Activated CD8-positive, alpha-beta memory T cell treated with anti-CD3 and anti-CD28 coated beads for 1 hour (primary cell): ENCODE results near the gene NUP188.
"Not testable (repeated sequence)": the region's sequence is repeated elsewhere in the genome, so short reads cannot be mapped to it uniquely, and the experiment has no call there.

Source experiments
- DNase-seq, 2 donors: peaks; one replicate each; pipeline ENCODE4 v3.0.0-alpha.2; 2020; ENCODE audit warnings: low read depth in 1 of 2; ENCODE audit errors: extremely low read depth in 1 of 2

The NUP188 gene

DNA sequence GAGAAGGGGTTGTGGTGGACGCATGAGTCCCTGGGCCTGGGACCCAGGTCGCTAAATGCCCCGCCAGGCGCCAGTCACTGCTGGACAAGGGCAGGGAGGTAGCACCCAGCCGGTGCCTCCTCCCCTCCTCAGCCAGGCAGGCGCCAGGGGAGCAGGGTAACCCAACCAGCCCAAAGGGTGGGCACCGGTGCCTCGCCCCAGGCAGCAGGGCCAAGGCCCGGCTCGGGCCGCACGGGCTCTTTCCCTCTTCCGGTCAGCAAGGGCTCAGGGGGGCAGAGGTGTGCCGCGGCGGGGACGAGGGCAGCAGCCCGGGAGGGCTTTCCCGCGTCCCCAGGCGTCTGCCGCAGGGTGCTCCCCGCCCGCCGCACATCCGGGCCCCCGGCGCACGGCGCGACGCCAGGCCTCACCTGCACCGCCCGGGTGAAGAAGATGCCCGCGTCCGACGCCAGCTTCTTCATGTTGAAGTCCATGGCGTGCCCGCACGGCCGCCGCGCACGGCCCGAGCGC lies 80.2 kb downstream of the NUP188 start:
- peak in 1 of 2 donors; percentile 19 for DNase-seq

DNA sequence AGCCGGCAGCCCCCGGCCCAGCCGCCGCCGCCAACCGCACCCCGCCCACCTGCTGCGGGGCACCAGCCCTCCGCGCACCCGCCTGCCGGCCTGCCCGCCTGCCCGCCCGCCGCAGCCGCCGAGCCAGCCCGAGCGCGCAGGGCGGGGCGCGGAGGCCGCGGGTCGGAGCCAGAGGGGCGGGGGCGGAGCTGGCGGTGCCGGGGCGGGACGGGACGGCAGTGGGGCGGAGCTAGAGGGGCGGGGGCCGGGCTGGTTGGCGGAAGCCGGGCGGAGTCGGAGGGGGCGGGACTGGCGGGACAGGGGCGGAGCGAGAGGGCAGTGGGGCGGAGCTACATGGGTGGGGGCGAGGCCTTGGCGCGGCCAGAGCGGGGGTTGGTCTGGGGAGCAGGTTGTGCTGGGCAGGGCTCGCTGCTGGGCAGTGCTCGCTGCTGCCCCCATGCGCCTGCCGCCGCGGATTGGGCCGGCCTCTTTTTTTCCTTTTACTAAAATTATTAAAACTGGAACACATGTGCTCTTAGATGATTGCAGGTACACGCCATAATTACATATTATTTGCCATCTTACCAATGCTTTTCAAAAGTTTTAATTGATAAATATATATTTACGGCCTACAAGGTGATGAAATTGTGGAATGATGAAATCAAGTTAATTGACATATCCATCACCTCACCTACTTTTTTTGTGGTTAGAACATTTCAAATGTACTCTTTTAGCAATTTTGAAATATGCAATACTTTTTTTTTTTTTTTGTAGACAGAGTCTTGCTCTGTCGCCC lies 80.9 kb downstream of the NUP188 start, which contains the start of gene SH3GLB2:
TSS of gene SH3GLB2 (minus strand) at position 140 of the 775 bp plus-strand sequence. CDS start 177 bp downstream, outside the sequence.
- DNase-seq, result peak; percentile 78 to 96

DNA sequence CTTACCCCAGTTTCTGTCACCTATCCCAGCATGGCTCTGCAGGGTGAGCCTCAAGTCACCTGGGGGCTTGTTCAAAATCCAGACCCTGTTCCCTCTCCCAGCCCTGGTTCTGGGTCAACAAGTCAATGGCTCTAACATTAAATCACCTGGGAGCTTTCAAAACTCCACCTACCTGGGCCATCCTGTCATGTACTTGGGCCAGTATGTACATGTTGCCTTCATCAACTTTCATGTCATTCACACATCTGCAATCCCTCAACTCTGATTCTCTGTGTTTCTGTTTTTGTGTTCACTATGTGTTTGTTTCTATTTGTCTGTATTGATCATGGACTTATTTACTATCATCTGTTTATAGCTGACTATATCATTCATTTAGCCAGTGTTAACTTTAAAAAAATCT lies 82.7 kb downstream of the NUP188 start:
- DNase-seq, result no peak

DNA sequence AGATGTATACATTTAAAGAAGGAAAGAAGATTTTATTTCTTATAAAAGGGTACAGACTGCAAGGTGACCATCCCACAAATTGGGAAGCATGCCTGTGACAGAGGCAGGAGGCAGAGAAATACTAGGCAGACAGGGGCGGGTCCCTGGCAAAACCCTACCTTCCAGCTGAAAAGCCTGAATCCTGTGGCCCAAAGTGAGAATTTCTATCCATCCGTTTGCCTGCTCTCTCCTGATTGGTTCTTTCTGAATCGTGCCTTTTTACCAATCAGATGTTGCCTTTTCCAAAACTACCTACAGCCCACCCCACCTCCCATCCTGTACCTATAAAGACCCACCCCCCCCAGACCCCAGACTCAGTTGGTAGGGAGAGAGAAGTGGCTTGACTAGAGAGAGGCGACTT lies 84.0 kb downstream of the NUP188 start:
- DNase-seq, result no peak

DNA sequence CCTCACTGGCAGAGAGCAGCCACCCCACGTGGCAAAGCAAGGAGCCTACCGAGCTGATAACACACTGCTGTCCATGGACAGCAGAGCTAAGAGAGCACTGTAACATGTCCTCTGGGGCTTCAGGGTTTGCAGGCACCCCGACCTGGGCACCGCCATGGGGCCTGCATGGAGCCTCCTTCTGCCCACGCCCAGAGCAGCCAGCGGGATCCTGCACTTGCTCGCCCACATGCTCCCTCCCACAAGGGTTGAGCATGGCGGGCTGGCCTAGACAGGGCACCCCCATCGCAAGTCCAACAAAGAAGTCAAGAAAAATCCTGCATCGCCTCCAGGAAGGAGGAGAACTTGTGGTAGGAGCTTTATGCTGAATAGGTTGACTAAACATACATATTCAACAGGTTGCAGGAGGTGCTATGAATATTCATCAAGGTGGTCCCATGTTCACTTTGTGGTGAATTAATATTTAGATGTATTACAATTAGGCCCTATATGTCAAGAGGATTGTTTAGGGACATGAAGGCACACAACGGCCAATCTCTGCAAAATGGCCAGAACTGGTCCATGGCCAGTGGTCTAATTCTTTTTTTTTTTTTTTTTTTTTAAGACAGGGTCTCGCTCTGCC lies 85.2 kb downstream of the NUP188 start:
- DNase-seq, result no peak

DNA sequence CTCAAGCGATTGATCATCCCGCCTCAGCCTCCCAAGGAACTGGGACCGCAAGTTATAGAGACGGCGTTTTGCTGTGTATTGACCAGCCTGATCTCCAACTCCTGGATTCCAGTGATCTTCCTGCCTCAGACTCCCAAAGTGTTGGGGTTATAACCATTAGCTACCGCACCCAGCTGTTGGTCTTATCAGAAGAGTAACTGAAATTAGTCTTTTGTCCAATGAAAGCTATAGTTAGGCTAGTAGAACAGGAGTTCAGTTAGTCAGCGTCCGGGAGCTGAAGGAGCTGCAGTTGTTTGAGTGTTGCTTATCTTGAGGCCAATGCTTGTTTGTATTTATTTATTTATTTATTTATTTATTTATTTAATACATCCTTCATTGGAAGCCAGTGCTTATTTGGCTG lies 85.7 kb downstream of the NUP188 start:
- no peak for DNase-seq

DNA sequence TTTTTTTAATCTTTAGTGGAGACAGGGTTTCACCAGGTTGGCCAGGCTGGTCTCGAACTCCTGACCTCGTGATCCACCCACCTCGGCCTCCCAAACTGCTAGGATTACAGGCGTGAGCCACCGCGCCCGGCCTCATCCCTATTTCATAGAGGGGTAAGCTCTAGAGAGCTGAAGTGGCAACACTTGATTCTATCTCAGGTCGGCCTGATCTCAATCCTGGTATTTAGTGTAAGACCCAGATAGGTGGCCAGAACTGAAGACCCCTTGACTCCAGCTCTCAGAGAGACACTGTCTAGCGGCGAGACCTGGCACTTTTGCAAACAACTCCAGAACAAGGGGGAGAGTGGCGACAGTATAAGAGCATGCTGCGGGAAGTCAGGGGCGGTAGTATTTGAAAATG lies 88.3 kb downstream of the NUP188 start:
- not testable (repeated sequence) for DNase-seq

DNA sequence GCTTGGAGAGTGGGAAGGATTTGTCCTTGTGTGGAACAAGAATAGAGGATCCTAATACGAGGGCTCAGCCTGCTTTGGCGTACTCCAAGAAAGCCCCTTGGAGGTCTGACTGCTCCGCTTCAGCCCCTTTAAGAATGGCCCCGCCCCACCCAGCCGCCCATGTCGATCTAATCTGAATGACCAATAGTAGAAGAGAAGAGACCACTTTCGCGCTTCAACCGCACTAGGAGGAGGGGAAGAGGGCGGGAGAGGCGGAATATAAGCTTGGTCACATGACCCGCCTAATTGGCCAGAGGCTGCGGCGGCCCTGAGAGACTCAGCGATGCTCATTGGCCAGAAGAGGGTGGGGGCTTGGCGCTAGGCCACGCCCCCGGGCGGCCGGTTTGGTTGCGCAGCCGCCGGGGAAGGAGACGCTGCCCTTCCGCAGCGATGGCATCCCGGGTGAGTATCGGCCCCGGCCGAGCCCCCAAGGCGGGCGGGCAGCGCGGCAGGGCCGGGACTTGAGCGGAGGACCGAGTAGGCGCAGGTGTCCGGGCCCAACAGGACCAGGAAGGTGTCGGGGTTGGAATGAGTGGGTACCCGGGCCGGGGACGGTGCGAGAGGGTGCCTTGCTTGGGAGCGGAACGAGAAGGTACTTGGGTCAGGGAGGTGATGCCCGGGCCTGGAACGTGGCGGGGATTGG lies 88.9 kb downstream of the NUP188 start, which contains the start of gene MIGA2:
TSS of gene MIGA2 (plus strand) at position 386 of the 682 bp plus-strand sequence. CDS start 3,969 bp downstream, outside the sequence.
- DNase-seq, result peak; percentile 83 to 91

DNA sequence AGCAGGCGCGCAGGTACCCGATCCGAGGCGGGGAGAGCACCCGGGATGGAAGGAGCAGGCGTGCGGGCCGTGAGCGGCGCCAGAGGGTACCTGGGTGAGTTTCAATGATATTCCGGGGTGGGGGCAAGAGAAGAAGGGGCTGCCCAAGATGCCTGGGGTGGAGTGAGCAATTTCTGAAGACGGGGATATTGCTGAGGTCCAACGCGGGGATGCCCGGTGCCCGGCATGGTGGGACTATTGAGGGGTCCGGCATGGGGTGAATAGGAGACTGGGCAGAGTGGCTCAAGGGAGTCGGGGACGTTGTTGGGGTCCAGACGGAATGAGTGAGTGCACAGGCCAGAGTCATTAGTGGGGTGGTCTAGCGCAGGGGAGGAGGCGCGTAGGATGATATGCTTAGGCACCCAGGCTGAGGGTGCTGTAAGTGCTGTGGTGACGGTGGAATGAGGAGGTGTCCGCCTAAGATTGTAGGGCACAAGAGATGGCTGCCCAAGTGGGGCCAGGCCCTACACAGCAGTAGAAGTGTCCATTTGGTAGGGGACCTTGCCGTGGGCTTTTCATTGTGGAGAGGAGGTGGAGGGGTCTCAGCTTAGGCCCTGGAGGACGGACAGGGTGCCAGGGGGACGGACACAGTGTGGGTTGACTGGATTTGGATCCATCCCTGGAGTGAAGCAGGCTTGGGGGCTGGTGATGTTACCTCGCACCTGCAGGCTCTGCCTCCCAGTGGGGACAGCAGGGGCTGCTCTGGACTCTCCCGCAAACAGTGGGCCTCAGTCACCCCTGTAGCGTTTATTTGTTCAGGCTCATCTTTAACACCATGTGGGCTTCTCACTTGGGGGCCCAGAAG lies 89.6 kb downstream of the NUP188 start:
- DNase-seq, result no peak

DNA sequence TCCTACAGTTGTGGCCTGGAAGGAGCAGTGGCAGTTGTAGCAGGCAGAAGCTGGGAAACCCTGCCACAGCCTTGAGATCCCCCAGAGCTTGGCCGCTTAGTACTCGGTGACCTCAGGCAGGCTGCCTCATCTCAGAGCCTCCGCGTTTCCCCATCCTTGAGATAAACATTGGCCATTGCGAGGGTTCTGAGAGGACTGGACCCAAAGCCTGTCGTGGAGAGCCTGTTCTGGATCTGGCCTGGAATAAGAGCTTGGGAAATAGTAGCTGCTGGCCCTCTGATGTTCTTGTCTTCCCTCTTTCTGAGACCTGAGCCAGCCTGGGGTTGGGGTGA lies 90.2 kb downstream of the NUP188 start:
- no peak for DNase-seq

DNA sequence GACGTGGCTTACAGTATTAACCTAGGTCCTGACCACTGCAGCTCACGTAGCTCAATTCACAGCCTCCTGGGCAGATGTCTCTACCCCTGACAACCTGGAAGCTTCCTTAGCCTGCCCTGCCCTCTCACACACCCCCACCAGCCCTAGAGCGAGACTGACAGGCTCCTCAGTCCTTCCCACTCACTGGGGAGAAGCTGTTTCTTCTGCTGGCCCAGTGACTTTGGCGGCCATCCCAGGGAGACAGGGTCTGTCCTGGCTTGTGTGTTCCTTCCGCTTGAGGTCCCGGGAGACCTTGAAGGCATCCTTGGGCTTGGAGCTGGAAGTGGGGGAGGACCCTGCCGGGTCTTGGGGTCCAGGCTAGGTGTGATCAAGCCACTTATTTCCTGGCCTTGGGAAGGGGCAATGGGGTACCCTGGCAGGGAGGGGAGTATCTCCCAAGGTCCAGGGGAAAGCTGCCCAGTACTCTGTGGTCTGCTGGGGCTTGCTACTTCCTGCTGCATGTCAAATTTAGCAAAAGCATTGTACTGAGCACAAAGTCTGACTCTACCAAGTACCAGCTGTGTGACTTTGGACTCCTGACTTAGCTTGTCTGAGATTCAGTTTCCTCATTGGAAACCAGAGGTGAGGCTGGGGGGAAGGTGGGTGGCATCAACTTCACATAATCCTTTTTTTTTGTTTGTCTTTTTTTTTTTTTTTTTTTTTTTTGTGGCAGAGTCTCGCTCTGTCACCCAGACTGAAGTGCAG lies 90.8 kb downstream of the NUP188 start:
- DNase-seq, result no peak

DNA sequence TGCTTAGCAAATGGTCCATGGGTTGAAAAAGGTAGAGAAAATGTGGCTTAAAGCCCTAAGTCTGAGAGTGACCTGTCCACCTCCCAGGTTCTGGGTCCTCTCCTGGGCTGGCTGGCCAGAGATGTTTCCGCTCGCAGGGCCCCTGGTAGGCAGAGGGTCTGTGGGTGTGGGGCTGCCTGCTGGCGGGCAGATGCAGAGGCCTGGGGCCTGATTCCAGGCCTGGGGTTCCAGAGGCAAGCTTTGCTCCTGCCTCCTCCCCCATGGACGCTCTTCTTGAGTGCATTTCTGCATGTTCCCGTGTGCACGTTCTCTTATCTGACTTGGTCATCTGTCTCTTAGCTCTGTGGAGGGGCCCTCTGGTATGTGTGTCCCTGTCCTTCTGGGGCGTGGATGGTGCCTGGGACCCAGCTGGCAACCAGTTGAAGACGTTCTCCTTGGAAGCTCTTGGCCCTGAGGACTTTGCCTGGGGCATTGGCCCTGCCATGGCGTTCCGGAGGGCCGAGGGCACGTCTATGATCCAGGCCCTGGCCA lies 92.7 kb downstream of the NUP188 start:
- no peak for DNase-seq

DNA sequence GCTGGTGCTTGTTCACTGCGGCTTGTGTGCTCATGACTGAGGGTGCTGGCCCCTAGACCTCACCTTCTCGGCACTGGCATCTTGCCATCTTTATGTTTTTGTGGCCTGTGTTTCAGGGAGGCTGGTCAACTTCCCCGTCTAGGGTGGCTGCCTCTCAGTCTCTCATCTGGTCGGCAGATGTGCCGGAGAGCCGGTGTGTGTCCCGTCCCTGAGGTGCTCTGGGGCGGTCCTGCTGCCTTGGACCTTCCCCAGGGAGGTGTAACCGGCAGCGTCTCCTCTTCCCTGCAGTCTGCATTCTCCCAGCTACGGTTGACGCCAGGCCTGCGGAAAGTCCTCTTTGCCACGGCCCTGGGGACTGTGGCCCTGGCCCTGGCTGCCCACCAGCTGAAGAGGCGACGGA lies 94.5 kb downstream of the NUP188 start:
- DNase-seq, result no peak

DNA sequence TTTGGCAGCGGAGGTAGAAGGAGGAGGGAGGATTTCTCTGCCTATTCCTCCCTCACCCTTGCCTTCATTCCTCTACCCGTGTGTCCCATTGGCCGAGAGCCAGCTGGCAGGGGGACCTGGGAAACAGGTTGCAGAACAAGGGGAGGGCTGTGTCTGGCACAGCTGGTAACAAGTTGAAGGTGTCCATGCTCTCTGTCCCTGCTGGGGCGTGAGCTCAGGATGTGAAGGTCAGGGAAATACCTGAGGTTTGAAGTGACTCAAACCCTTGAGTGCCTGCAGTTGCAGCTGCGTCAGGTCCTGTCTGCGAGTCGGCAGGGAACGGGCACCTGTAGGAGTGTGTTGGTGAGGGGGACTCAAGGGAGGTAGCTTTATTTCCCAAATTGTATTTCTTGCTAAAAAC lies 105.1 kb downstream of the NUP188 start:
- DNase-seq, result no peak

DNA sequence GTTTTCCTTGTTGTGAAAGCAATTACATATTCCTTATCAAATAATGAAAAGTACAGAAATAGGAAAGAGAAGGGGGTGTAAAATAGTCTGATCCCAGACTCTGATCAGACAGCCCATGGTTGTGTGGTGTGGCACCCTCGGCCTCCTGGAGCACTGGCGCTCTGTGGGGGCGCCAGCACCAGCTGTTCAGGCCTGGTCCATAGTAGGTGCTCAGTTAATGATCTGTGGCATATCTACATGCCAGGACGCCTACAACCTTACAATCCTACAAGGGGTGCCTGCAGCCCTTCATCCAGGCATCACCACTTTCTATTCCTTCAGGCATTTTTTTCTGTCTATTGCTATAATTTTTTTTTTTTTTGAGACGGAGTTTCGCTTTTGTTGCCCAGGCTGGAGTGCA lies 105.5 kb downstream of the NUP188 start:
- DNase-seq, result no peak

DNA sequence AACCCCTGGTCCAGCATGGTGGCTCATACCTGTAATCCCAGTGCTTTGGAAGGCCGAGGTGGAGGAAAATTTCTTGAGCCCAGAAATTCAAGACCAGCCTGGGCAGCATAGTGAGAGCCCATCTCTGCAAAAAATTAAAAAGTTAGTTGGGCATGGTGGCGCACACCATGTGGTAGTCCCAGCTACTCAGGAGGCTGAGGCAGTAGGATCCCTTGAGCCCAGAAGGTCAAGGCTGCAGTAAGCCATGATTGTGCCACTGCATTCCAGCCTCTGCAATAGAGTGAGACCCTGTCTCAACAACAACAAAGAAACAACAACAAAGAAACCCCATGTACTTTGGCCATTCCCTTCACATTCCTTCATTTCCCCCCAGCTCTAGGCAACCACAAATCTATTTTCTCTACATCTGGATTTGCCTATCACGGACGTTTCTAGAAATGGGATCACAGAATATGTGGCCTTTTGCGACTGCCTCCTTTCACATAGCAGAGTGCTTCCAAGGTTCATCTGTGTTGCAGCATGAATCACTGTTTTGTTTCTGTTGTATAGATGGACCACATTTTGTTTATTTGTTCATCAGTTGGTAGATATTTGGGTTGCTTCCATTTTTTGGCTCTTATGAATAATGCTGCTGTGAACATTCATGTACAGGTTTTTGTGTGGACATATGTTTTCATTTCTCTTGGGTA lies 106.8 kb downstream of the NUP188 start:
- DNase-seq, result no peak
